Measurements from ENCODE around the gene RBBP8.

Gene RBBP8

GRCh38 chr18:23042133-23042532, 109.0 kb downstream of the RBBP8 start:
- TF ChIP-seq CTCF (IDR thresholded peaks at IDR 0.05; ENCODE audit: poor library complexity, severe bottlenecking) = no peak
- Histone ChIP-seq H3K27ac (ENCODE audit: poor library complexity, severe bottlenecking) (no peak overlapping the region), H3K4me1 (ENCODE audit: insufficient read depth, poor library complexity, severe bottlenecking) (peaks cover 10% of the 10 kb centered on the region), H3K36me3 (ENCODE audit: low read depth) (no peaks in the 10 kb centered on the region), H3K9me3 (ENCODE audit: severe bottlenecking) (no peaks in the 10 kb centered on the region), H3K4me3 (ENCODE audit: severe bottlenecking) (no peak overlapping the region), H3K27me3 (ENCODE audit: insufficient read depth, poor library complexity, severe bottlenecking) (no peaks in the 10 kb centered on the region)
- DNase-seq (ENCODE audit: low spot score) (no peak), ATAC-seq (ENCODE audit: low read depth) (no peak)

- Histone ChIP-seq H3K36me3 (ENCODE audit: low read depth) (no peaks in the 10 kb centered on the region), H3K27me3 (ENCODE audit: insufficient read depth, poor library complexity, severe bottlenecking) (no peaks in the 10 kb centered on the region), H3K4me1 (ENCODE audit: insufficient read depth, poor library complexity, severe bottlenecking) (peaks cover 2% of the 10 kb centered on the region), H3K9me3 (ENCODE audit: severe bottlenecking) (no peaks in the 10 kb centered on the region), H3K27ac (ENCODE audit: poor library complexity, severe bottlenecking) (no peak overlapping the region), H3K4me3 (ENCODE audit: severe bottlenecking) (no peak overlapping the region)
- no peak for TF ChIP-seq CTCF (IDR thresholded peaks at IDR 0.05; ENCODE audit: poor library complexity, severe bottlenecking)
- ATAC-seq (ENCODE audit: low read depth) (no peak), DNase-seq (ENCODE audit: low spot score) (no peak)
These were observed 110.8 kb downstream of the RBBP8 start for GRCh38 chr18:23043803-23044376.

- ATAC-seq (ENCODE audit: low read depth) (no peak), DNase-seq (ENCODE audit: low spot score) (no peak)
- H3K27ac ChIP-seq (ENCODE audit: poor library complexity, severe bottlenecking) = no peak overlapping the region
- H3K9me3 ChIP-seq (ENCODE audit: severe bottlenecking) = no peaks in the 10 kb centered on the region
- H3K36me3 ChIP-seq (ENCODE audit: low read depth) = no peaks in the 10 kb centered on the region
- H3K4me1 ChIP-seq (ENCODE audit: insufficient read depth, poor library complexity, severe bottlenecking) = no peaks in the 10 kb centered on the region
- no peak overlapping the region for H3K4me3 ChIP-seq (ENCODE audit: severe bottlenecking)
- no peak for TF ChIP-seq CTCF (IDR thresholded peaks at IDR 0.05; ENCODE audit: poor library complexity, severe bottlenecking)
- no peaks in the 10 kb centered on the region for H3K27me3 ChIP-seq (ENCODE audit: insufficient read depth, poor library complexity, severe bottlenecking)
These were observed 116.7 kb downstream of the RBBP8 start for GRCh38 chr18:23049698-23050373.

GRCh38 chr18:23053776-23054457, 120.8 kb downstream of the RBBP8 start:
- Histone ChIP-seq H3K9me3 (ENCODE audit: severe bottlenecking) (no peaks in the 10 kb centered on the region), H3K4me1 (ENCODE audit: insufficient read depth, poor library complexity, severe bottlenecking) (no peaks in the 10 kb centered on the region), H3K36me3 (ENCODE audit: low read depth) (no peaks in the 10 kb centered on the region), H3K27me3 (ENCODE audit: insufficient read depth, poor library complexity, severe bottlenecking) (no peaks in the 10 kb centered on the region), H3K4me3 (ENCODE audit: severe bottlenecking) (no peak overlapping the region), H3K27ac (ENCODE audit: poor library complexity, severe bottlenecking) (no peak overlapping the region)
- ATAC-seq (ENCODE audit: low read depth) (peak; percentile 66), DNase-seq (ENCODE audit: low spot score) (no peak)
- peak; percentile 23 for TF ChIP-seq CTCF (IDR thresholded peaks at IDR 0.05; ENCODE audit: poor library complexity, severe bottlenecking)

Measured in RWPE2 (cell line).